H1 (cell line): ENCODE data around the gene RERE. TPM values are rescaled to one million over a fixed set of nuclear protein-coding genes. Genes with fewer than 3 reads are reported as not detected.

Experiments
- CBX5 ChIP-seq: fragments of 300-800, 300-1000 bp; sonication (generic); IDR thresholded peaks from 2 replicates; pipeline ENCODE4 v1.7.1; 2016; ENCODE audit warnings: antibody characterized with exemption, low read length, low read depth
- polyA plus RNA-seq, 7 experiments: library from polyadenylated mRNA; depleted of rRNA in 3 of 7; stranded (reverse) in 5 of 7; unstranded in 2 of 7; fragments of >200 nt in 5 of 7; fragments of 200-250 nt in 2 of 7; gene quantifications; 1 replicate in 5 of 7; 2 replicates in 1 of 7; 4 replicates in 1 of 7; pipeline versions ENCODE4 v1.2.1 to v1.2.3, GENCODE V29; 2011 to 2013; ENCODE audit warnings: missing spikeins in 2 of 7, mixed read lengths in 2 of 7
- total RNA-seq: library from RNA; stranded (reverse); fragmentation: NEBNext Ultra II Directional; extraction: Animal tissue kit (Norgen Biotek cat#: 25700); gene quantifications from 2 replicates; pipeline ENCODE4 v1.2.1, GENCODE V29; 2021

RERE gene
- total and polyA plus RNA-seq, 2 of the 8 experiments (the other 6 are each of a cell fraction or from before 2014, with no cell fraction given), result 15.3 to 142 TPM

DNA sequence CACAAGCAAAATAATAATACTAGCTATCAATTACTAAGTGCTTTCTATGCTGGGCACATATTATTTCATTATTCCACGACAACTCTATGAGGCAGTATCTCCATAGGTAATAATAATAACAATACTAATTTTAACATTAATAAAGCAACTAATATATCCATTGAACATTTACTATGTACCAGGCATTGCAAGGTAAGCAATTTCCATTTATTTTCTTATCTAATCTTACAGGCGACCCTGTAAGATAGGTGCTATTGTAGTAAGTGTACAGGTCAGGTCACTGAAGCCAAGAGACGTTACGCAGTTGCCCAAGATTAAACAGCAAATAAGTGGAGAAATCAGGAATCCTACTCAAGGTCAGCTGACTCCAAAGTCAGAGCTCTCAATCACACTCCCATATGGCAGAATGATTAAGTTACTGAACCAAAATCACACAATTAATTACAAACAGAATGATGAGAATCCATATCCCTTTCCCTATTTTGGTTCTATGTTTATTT, 301.1 kb downstream of the RERE start (continued):
- TF ChIP-seq CBX5, result no peak
- TF ChIP-seq, all 59 proteins: peak for 0
